NCI-H1417 treated with DMSO at 0.1 percent for 48 hours (cell line): Measurements from ENCODE around the gene MAPKAP1.

Experiments
- DNase-seq: peaks from one replicate; lab custom pipeline; 2025; lab: John Stamatoyannopoulos, UW

MAPKAP1 gene

DNA sequence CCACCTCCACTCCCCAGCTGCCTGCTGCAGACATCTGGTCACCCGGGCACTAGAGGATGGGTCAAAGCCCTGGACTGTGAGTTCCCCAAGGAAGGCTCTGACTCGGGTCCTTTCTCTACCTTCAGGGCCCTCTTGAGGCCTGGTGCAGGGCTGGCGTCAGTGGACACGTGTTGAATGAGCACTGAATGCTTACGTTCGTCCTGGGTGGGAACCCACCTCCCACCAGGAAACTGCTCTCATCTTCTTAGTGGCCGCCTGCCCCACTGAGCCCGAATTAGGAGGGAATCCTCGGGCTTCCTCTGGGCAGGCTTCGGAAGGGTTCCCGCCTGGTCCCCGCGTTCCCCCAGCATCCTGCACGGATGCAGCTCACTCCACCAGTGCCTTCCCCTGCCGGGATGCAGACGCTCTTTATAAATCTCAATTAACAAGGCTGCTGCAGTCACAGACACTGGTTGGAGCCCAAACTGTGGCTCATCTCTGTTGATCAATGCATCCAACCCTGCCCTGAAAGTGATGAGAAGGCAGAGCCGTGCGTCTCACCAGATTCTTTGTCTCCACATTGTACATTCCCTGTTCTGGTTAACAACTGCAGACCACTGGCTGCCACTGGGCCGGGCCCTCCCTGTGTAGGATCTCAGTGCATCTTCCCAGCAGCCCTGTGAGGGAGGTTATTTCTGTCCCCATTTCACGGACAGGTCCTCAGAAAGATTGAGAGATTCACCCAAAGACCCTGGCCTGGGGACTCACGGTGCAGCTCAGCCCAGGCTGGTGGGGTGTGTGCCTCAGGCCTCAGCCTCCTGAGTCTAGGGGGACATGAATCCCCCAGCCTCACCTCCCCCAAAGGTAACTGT is 276.6 kb downstream of the MAPKAP1 start:
- DNase-seq, result no peak

GRCh38 chr9:125429476-125430160 is 277.4 kb downstream of the MAPKAP1 start:
- DNase-seq, result no peak

DNA sequence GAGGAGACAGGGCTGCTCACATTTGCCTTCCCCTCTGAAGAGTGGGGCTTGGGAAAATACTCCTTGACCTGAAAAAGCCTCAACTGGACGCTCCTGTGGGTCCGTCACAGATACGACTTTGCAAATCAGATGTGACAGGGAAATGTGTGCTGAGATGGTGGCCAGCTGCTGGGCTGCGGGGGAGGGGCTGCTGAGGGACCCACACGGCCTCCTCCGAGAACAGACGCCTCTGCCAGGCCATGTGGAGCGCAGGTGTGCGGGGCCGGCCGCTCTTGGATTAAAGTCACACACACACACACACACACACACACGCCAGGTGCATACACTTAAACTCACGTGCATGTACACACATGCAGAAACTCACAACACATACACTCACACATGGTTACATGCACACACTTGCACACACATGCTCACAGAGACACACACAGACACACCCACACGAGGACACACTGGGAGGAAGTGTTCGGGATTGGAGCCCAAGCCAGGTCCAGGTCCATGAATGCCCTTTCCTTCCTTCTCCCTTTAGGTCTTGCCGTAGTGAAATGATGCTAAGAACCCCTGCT is 278.0 kb downstream of the MAPKAP1 start:
- DNase-seq, result no peak

GRCh38 chr9:125428060-125428901 is 278.7 kb downstream of the MAPKAP1 start:
- DNase-seq, result no peak

- no peak for DNase-seq
Measured at GRCh38 chr9:125427556-125427955, 279.5 kb downstream of the MAPKAP1 start.

GRCh38 chr9:125426926-125427325 is 280.1 kb downstream of the MAPKAP1 start:
- no peak for DNase-seq

- no peak for DNase-seq
Measured at GRCh38 chr9:125425901-125426515, 281.0 kb downstream of the MAPKAP1 start.

GRCh38 chr9:125425170-125425897 is 281.7 kb downstream of the MAPKAP1 start:
- DNase-seq, result no peak

DNA sequence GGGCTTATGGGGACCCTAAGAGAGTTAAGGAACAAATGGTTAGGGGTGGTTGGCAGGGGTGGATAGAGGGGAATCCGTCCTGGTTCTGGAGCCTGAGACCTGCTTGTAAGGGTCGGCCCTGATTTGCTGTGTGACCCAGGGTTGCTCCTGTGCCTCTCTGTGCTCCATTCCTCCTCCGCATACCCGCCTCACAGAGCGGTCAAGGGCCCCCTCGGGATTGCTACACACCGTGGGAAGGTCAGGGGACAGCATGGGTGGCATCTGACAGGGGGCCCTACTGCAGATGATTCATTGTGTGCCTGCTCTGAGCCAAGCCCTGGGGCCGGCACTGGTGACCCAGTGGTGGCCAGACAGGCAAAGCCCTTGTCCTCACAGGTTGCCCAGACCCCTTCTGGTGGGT is 283.0 kb downstream of the MAPKAP1 start:
- DNase-seq, result no peak

- no peak for DNase-seq
Measured at GRCh38 chr9:125422853-125423252, 284.2 kb downstream of the MAPKAP1 start.

DNA sequence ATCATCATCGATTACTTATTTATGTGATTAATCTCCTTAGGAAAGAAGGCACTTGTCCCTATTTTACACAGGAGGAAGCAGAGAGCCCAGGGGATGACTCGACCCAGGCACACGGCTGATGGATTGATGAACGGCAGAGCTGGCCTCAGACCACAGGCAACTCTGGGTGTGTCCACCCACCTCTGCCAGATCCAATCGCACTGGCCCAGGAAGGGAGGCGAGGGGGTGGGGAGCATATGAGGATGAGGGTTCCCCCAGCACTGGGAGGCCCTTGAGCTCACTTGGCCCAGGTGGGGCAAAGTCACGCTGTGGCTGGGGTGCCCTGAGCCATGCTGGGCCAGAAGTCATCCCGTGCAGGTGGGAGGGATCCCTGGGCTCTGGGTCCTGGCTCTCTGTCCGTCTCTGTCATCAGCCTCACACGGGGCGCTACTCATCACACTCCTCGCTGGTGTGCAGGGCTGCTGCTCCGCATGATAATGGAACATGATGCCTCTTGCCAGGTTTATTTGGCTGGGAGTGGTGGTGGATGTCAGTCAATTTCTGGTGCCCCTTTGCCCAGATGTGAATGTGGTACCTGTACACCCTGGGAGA is 285.3 kb downstream of the MAPKAP1 start:
- no peak for DNase-seq

DNA sequence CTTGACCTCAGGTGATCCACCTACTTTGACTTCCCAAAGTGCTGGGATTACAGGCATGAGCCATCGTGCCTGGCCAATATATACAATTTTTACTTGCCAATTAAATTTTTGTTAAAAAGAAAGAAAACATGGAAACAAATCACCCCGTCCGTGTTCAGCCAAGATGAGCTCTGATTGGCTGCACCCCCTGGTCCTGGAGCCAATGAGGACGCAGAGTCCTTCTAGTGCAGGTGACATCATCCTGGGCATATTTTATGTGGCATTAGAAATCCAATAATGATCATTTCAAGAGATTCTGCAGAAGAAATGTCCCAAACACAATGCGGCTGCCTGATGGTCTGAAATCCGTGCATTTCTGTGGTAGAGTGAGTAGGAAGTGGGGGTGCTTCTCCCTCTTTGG is 285.8 kb downstream of the MAPKAP1 start:
- DNase-seq, result no peak

- no peak for DNase-seq
Measured at GRCh38 chr9:125418404-125418803, 288.6 kb downstream of the MAPKAP1 start.

- no peak for DNase-seq
Measured at GRCh38 chr9:125416517-125416916, 290.5 kb downstream of the MAPKAP1 start.

DNA sequence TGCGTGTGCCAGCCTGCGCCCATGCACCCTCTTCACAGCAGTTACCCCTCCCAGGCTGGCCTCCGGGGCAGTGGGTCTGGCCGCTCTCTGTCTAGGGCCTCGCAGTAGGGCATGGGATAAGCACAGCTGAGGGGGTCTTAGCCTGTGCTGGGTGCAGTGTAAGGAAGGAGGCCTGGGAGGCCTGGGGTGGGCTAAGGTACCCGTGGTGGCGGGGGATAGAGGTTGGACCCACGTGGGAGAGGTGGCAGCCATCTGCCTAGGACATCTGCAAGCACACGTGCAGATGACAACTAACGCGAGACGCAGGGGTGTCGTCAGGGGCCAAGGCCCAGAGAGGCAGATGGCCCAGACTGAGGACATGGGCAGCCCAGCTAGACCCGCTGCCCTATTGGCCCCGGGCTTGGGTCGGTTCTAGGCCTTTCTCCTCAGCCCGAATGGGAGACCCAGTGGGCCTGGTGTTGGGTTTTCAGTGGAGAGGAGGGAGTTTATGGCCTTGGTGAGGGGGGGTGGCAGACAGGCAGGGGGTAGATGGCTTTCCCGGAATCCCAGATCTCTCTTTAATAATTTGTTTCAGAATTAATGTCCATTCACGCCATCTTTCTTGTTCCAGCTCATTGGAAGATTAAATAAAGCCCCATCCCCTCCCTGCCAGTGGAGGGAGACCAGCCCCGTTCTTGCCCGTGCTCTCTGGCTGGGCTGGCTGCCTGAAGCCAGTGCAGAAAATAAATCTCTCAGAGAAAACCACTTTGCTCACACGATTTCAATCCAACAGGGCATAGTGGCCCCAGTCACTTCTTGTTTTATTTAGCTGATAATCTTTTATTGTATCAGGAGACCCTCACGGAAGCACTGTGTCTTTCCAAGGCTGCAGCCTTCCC is 291.2 kb downstream of the MAPKAP1 start:
- no peak for DNase-seq

GRCh38 chr9:125413579-125413978 is 293.4 kb downstream of the MAPKAP1 start:
- DNase-seq, result no peak

- no peak for DNase-seq
Measured at GRCh38 chr9:125412166-125412565, 294.8 kb downstream of the MAPKAP1 start.

DNA sequence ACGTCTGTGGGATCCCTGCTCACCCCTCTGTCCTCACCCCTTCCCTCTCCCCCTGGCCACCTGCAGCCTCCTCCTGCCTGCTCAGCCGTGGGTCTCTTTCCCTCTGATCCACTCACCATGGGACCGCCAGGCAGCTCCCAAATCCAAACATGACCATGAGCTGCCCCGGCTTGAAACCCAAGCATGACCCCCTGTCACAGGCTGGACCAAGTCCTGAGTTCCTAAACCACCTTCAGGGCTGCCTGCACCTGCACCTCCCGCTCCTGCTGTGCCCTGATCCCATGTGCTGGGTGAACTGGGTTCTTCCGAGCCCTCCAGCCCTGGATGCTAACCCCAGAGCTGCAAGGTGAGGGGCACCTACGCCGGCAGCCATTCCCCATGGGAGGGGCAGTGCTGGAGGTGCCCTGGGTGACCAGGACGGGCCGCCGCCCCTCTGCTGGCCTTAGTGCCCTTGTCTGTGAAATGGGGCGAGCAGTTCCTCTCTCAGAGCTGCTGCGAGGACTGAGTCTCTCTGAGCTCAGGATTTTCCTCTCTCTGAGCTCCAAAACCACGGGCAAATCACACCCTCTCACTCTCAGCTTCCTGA is 295.7 kb downstream of the MAPKAP1 start:
- no peak for DNase-seq

GRCh38 chr9:125410522-125410894 is 296.5 kb downstream of the MAPKAP1 start:
- no peak for DNase-seq
